NOMO-1 (cell line): Measurements from ENCODE around the gene CHD6.

ENCODE experiments used
- DNase-seq, 2 experiments: peaks; one replicate each; lab custom pipeline; 2025; ENCODE audit not compliant: unreplicated experiment in 2 of 2; lab: John Stamatoyannopoulos, UW

Gene CHD6

GRCh38 chr20:41358230-41358629, 259.9 kb downstream of the CHD6 start:
- no peak for DNase-seq

- no peak for DNase-seq
These were observed 260.6 kb downstream of the CHD6 start for GRCh38 chr20:41357424-41358163.

- no peak for DNase-seq
These were observed 261.2 kb downstream of the CHD6 start for GRCh38 chr20:41356951-41357350.

GRCh38 chr20:41355598-41356203, 262.5 kb downstream of the CHD6 start:
- DNase-seq = no peak

GRCh38 chr20:41355192-41355591, 263.0 kb downstream of the CHD6 start:
- no peak for DNase-seq

GRCh38 chr20:41353530-41353929, 264.6 kb downstream of the CHD6 start:
- DNase-seq = no peak

- no peak for DNase-seq
These were observed 265.5 kb downstream of the CHD6 start for GRCh38 chr20:41352666-41353065.

GRCh38 chr20:41352106-41352505, 266.1 kb downstream of the CHD6 start:
- no peak for DNase-seq
